ENCODE results near the gene AKAP5. TPM values are rescaled to one million over a fixed set of nuclear protein-coding genes. Genes with fewer than 3 reads are reported as not detected.

The AKAP5 gene
- total RNA-seq, 1 experiment from 2014 or later = 3.0 TPM

- TF ChIP-seq USF2 (CRISPR knock-in tag; IDR thresholded peaks at IDR 0.05) = peak; percentile 96
- peak; percentile 87; the same call in 1 of the 2 replicates for TF ChIP-seq NR3C1 (CRISPR knock-in tag; conservative IDR thresholded peaks at IDR 0.05; ENCODE audit: low read depth)
- no peak; the same call in 1 of the 2 replicates for TF ChIP-seq JUN (CRISPR knock-in tag; IDR thresholded peaks at IDR 0.05)
- TF ChIP-seq SP1 (CRISPR knock-in tag; conservative IDR thresholded peaks at IDR 0.05) = no peak; the same call in 1 of the 2 replicates
- TF ChIP-seq ATF1 (CRISPR knock-in tag; IDR thresholded peaks at IDR 0.05) = 0 out of 2 replicates have a peak, but pooled peaks have one; percentile 72
- no peak; the same call in 1 of the 2 replicates for TF ChIP-seq CREB1 (CRISPR knock-in tag; IDR thresholded peaks at IDR 0.05)
- 0 out of 2 replicates have a peak, but pooled peaks have one; percentile 29 for TF ChIP-seq ZNF219 (CRISPR knock-in tag; IDR thresholded peaks at IDR 0.05; ENCODE audit: borderline replicate concordance)
- no peak; the same call in 1 of the 2 replicates for TF ChIP-seq ESRRA (CRISPR knock-in tag; IDR thresholded peaks at IDR 0.05; ENCODE audit: borderline replicate concordance)
- TF ChIP-seq HMGA2 (CRISPR knock-in tag; IDR thresholded peaks at IDR 0.05) = no peak
- TF ChIP-seq NR2C2 (CRISPR knock-in tag; IDR thresholded peaks at IDR 0.05) = no peak
- TF ChIP-seq, protein P1, sequence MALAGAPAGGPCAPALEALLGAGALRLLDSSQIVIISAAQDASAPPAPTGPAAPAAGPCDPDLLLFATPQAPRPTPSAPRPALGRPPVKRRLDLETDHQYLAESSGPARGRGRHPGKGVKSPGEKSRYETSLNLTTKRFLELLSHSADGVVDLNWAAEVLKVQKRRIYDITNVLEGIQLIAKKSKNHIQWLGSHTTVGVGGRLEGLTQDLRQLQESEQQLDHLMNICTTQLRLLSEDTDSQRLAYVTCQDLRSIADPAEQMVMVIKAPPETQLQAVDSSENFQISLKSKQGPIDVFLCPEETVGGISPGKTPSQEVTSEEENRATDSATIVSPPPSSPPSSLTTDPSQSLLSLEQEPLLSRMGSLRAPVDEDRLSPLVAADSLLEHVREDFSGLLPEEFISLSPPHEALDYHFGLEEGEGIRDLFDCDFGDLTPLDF (CRISPR knock-in tag; IDR thresholded peaks at IDR 0.05) = no peak
- TF ChIP-seq, protein P2, sequence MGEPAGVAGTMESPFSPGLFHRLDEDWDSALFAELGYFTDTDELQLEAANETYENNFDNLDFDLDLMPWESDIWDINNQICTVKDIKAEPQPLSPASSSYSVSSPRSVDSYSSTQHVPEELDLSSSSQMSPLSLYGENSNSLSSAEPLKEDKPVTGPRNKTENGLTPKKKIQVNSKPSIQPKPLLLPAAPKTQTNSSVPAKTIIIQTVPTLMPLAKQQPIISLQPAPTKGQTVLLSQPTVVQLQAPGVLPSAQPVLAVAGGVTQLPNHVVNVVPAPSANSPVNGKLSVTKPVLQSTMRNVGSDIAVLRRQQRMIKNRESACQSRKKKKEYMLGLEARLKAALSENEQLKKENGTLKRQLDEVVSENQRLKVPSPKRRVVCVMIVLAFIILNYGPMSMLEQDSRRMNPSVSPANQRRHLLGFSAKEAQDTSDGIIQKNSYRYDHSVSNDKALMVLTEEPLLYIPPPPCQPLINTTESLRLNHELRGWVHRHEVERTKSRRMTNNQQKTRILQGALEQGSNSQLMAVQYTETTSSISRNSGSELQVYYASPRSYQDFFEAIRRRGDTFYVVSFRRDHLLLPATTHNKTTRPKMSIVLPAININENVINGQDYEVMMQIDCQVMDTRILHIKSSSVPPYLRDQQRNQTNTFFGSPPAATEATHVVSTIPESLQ (CRISPR knock-in tag; IDR thresholded peaks at IDR 0.05) = no peak
- no peak for TF ChIP-seq IRF1 (CRISPR knock-in tag; IDR thresholded peaks at IDR 0.05)
- peak; percentile 31; the same call in 1 of the 2 replicates for TF ChIP-seq ELF4 (CRISPR knock-in tag; IDR thresholded peaks at IDR 0.05; ENCODE audit: low read depth)
- TF ChIP-seq OVOL2 (CRISPR knock-in tag; IDR thresholded peaks at IDR 0.05; ENCODE audit: borderline replicate concordance) = no peak
- TF ChIP-seq MYBL2 (CRISPR knock-in tag; IDR thresholded peaks at IDR 0.05) = no peak
- TF ChIP-seq, protein P3, sequence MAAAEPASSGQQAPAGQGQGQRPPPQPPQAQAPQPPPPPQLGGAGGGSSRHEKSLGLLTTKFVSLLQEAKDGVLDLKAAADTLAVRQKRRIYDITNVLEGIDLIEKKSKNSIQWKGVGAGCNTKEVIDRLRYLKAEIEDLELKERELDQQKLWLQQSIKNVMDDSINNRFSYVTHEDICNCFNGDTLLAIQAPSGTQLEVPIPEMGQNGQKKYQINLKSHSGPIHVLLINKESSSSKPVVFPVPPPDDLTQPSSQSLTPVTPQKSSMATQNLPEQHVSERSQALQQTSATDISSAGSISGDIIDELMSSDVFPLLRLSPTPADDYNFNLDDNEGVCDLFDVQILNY (CRISPR knock-in tag; IDR thresholded peaks at IDR 0.05) = peak; percentile 97
- TF ChIP-seq RELA (CRISPR knock-in tag; IDR thresholded peaks at IDR 0.05; ENCODE audit: borderline replicate concordance) = peak; percentile 30
- TF ChIP-seq, protein P4, sequence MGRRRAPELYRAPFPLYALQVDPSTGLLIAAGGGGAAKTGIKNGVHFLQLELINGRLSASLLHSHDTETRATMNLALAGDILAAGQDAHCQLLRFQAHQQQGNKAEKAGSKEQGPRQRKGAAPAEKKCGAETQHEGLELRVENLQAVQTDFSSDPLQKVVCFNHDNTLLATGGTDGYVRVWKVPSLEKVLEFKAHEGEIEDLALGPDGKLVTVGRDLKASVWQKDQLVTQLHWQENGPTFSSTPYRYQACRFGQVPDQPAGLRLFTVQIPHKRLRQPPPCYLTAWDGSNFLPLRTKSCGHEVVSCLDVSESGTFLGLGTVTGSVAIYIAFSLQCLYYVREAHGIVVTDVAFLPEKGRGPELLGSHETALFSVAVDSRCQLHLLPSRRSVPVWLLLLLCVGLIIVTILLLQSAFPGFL (CRISPR knock-in tag; IDR thresholded peaks at IDR 0.05; ENCODE audit: borderline replicate concordance) = 0 out of 2 replicates have a peak, but pooled peaks have one; percentile 20
- TF ChIP-seq, protein P5, sequence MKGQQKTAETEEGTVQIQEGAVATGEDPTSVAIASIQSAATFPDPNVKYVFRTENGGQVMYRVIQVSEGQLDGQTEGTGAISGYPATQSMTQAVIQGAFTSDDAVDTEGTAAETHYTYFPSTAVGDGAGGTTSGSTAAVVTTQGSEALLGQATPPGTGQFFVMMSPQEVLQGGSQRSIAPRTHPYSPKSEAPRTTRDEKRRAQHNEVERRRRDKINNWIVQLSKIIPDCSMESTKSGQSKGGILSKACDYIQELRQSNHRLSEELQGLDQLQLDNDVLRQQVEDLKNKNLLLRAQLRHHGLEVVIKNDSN (CRISPR knock-in tag; IDR thresholded peaks at IDR 0.05) = peak; percentile 92
- TF ChIP-seq GABPB1 (CRISPR knock-in tag; IDR thresholded peaks at IDR 0.05) = peak; percentile 60; the same call in 1 of the 2 replicates
- TF ChIP-seq ZNF671 (CRISPR knock-in tag; IDR thresholded peaks at IDR 0.05) = no peak
- TF ChIP-seq, protein P6, sequence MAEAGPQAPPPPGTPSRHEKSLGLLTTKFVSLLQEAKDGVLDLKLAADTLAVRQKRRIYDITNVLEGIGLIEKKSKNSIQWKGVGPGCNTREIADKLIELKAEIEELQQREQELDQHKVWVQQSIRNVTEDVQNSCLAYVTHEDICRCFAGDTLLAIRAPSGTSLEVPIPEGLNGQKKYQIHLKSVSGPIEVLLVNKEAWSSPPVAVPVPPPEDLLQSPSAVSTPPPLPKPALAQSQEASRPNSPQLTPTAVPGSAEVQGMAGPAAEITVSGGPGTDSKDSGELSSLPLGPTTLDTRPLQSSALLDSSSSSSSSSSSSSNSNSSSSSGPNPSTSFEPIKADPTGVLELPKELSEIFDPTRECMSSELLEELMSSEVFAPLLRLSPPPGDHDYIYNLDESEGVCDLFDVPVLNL (CRISPR knock-in tag; IDR thresholded peaks at IDR 0.05; ENCODE audit: borderline replicate concordance, low read depth) = peak; percentile 72
- TF ChIP-seq ZNF416 (CRISPR knock-in tag; IDR thresholded peaks at IDR 0.05) = no peak
Observed at GRCh38 chr14:64503434-64504309, 38.4 kb downstream of the AKAP5 start, which contains the start of gene ZBTB25 (continued).
